ENCODE data around the gene SUPT3H.

GRCh38 chr6:45365036-45365435, 12.7 kb downstream of the SUPT3H start:
- no peak for TF ChIP-seq CTCF (IDR thresholded peaks at IDR 0.05)
- no peak for TF ChIP-seq POLR2A (IDR thresholded peaks at IDR 0.05)

All from right lobe of liver (tissue), 4 donors.